SK-N-SH treated with all-trans-retinoic acid at 6 μM for 48 hours (cell line): Measurements from ENCODE around the gene PIP5K1C.
A peak's percentile ranks its signal among the peaks of the same experiment; 100 is the strongest.

Experiments
- ATAC-seq: fragments of 200-7000 bp; cut with Tn5 transposase; 3 replicates; pipeline ENCODE4 v1.9.1; 2020; ENCODE audit warnings: mild to moderate bottlenecking, moderate library complexity
- ARNTL ChIP-seq: fragments of 450-650 bp; formaldehyde crosslinking; IDR thresholded peaks from 2 replicates; pipeline ENCODE4 v1.5.0; 2020; ENCODE audit warnings: low read depth, mild to moderate bottlenecking, moderate library complexity, borderline replicate concordance
- CREB5 ChIP-seq: fragments of 250-450 bp; sonication (Bioruptor Pico); IDR thresholded peaks from 2 replicates; pipeline ENCODE4 v1.5.1; 2020; ENCODE audit warnings: low read depth, mild to moderate bottlenecking, moderate library complexity
- CSDC2 ChIP-seq: fragments of 250-450 bp; sonication (Bioruptor Pico); IDR thresholded peaks from 2 replicates; pipeline ENCODE4 v1.5.0; 2020; ENCODE audit warnings: mild to moderate bottlenecking, moderate library complexity
- CSRNP3 ChIP-seq: fragments of 250-450 bp; sonication (Bioruptor Pico); IDR thresholded peaks from 2 replicates; pipeline ENCODE4 v1.5.1; 2021; ENCODE audit warnings: mild to moderate bottlenecking, moderate library complexity
- ESRRG ChIP-seq: fragments of 250-450 bp; sonication (Bioruptor Pico); IDR thresholded peaks from 2 replicates; pipeline ENCODE4 v1.6.1; 2021; ENCODE audit warnings: mild to moderate bottlenecking
- GLIS3 ChIP-seq: fragments of 250-450 bp; sonication (Bioruptor Pico); IDR thresholded peaks from 2 replicates; pipeline ENCODE4 v1.5.0; 2020; ENCODE audit warnings: mild to moderate bottlenecking, moderate library complexity
- ISL1 ChIP-seq: fragments of 250-450 bp; sonication (Bioruptor Pico); IDR thresholded peaks from 2 replicates; pipeline ENCODE4 v2.1.2; 2022; ENCODE audit warnings: mild to moderate bottlenecking, moderate library complexity
- OSR1 ChIP-seq: fragments of 250-450 bp; sonication (Bioruptor Pico); IDR thresholded peaks from 2 replicates; pipeline ENCODE4 v1.8.0; 2022; ENCODE audit warnings: moderate library complexity, mild to moderate bottlenecking, inconsistent platforms
- PATZ1 ChIP-seq: fragments of 250-450 bp; sonication (Bioruptor Pico); IDR thresholded peaks from 2 replicates; pipeline ENCODE4 v1.8.0; 2020; ENCODE audit warnings: mild to moderate bottlenecking, moderate library complexity, borderline replicate concordance
- POU6F1 ChIP-seq: fragments of 250-450 bp; sonication (Bioruptor Pico); IDR thresholded peaks from 2 replicates; pipeline ENCODE4 v1.8.0; 2021; ENCODE audit warnings: low read depth, mild to moderate bottlenecking, moderate library complexity, borderline replicate concordance
- PPARA ChIP-seq: fragments of 250-450 bp; sonication (Bioruptor Pico); IDR thresholded peaks from 2 replicates; pipeline ENCODE4 v1.5.0; 2020; ENCODE audit warnings: mild to moderate bottlenecking, borderline replicate concordance
- RARB ChIP-seq: fragments of 250-450 bp; sonication (Bioruptor Pico); IDR thresholded peaks from 2 replicates; pipeline ENCODE4 v1.8.0; 2021; ENCODE audit warnings: mild to moderate bottlenecking, moderate library complexity
- SNAI2 ChIP-seq: fragments of 250-450 bp; sonication (Bioruptor Pico); IDR thresholded peaks from 2 replicates; pipeline ENCODE4 v1.5.0; 2020; ENCODE audit warnings: mild to moderate bottlenecking, moderate library complexity
- TCF4 ChIP-seq: fragments of 250-450 bp; sonication (Bioruptor Pico); IDR thresholded peaks from 2 replicates; pipeline ENCODE4 v1.8.0; 2021; ENCODE audit warnings: mild to moderate bottlenecking, moderate library complexity, borderline replicate concordance
- TOX ChIP-seq: fragments of 250-450 bp; sonication (Bioruptor Pico); IDR thresholded peaks from 2 replicates; pipeline ENCODE4 v1.8.0; 2021; ENCODE audit warnings: mild to moderate bottlenecking, moderate library complexity, borderline replicate concordance
- ZC3H10 ChIP-seq: fragments of 250-450 bp; sonication (Bioruptor Pico); IDR thresholded peaks from 2 replicates; pipeline ENCODE4 v1.5.1; 2021; ENCODE audit warnings: mild to moderate bottlenecking, moderate library complexity
- ZFP3 ChIP-seq: fragments of 250-450 bp; sonication (Bioruptor Pico); IDR thresholded peaks from 2 replicates; pipeline ENCODE4 v1.5.0; 2020; ENCODE audit warnings: mild to moderate bottlenecking, moderate library complexity
- ZNF565 ChIP-seq: fragments of 450-650 bp; formaldehyde crosslinking; conservative IDR thresholded peaks from 2 replicates; pipeline ENCODE4 v1.5.0; 2020; ENCODE audit warnings: low read depth, mild to moderate bottlenecking, moderate library complexity
- ZNF70 ChIP-seq: fragments of 450-650 bp; formaldehyde crosslinking; IDR thresholded peaks from 2 replicates; pipeline ENCODE4 v1.5.0; 2020; ENCODE audit warnings: mild to moderate bottlenecking, moderate library complexity
- ZNF8 ChIP-seq: fragments of 450-650 bp; formaldehyde crosslinking; IDR thresholded peaks from 2 replicates; pipeline ENCODE4 v1.5.0; 2020; ENCODE audit warnings: mild to moderate bottlenecking, moderate library complexity

PIP5K1C gene

GRCh38 chr19:3746371-3747056 is 46.2 kb upstream of the PIP5K1C start:
- ATAC-seq = no peak
- TF ChIP-seq CSDC2 (CRISPR knock-in tag) (no peak), RARB (CRISPR knock-in tag) (no peak), PPARA (no peak), ESRRG (no peak), PATZ1 (no peak), SNAI2 (no peak), OSR1 (CRISPR knock-in tag) (no peak), ZNF565 (CRISPR knock-in tag) (no peak), ZFP3 (CRISPR knock-in tag) (no peak), ZC3H10 (no peak), ZNF70 (CRISPR knock-in tag) (no peak), CSRNP3 (no peak), GLIS3 (CRISPR knock-in tag) (no peak)
- TF ChIP-seq, all 23 proteins: peak for 0

GRCh38 chr19:3745363-3746045 is 45.2 kb upstream of the PIP5K1C start:
- TF ChIP-seq SNAI2 = no peak
- no peak for TF ChIP-seq CSDC2 (CRISPR knock-in tag)
- no peak for TF ChIP-seq ZNF8 (CRISPR knock-in tag)
- no peak for TF ChIP-seq ARNTL (CRISPR knock-in tag)
- no peak for TF ChIP-seq ZC3H10
- no peak for TF ChIP-seq OSR1 (CRISPR knock-in tag)
- no peak for TF ChIP-seq PATZ1
- no peak for TF ChIP-seq RARB (CRISPR knock-in tag)
- no peak for TF ChIP-seq ZFP3 (CRISPR knock-in tag)
- TF ChIP-seq ZNF565 (CRISPR knock-in tag) = no peak
- TF ChIP-seq POU6F1 = no peak
- TF ChIP-seq TCF4 (CRISPR knock-in tag) = no peak
- TF ChIP-seq CSRNP3 = no peak
- no peak for TF ChIP-seq PPARA
- ATAC-seq = no peak

GRCh38 chr19:3743486-3743885 is 43.2 kb upstream of the PIP5K1C start:
- TF ChIP-seq ZNF8 (CRISPR knock-in tag) (no peak), SNAI2 (no peak), CSDC2 (CRISPR knock-in tag) (no peak)
- peak; percentile 77 for ATAC-seq

- ATAC-seq = no peak
- TF ChIP-seq PATZ1 = no peak
- no peak for TF ChIP-seq ARNTL (CRISPR knock-in tag)
- TF ChIP-seq ZNF70 (CRISPR knock-in tag) = no peak
- TF ChIP-seq ISL1 (CRISPR knock-in tag) = no peak
- no peak for TF ChIP-seq TOX (CRISPR knock-in tag)
- no peak for TF ChIP-seq CREB5 (CRISPR knock-in tag)
- TF ChIP-seq CSRNP3 = no peak
Measured at GRCh38 chr19:3740431-3740830, 40.2 kb upstream of the PIP5K1C start.
